Prostate gland (tissue), 2 donors: ENCODE results near the gene TNIP3. TPM values are rescaled to one million over a fixed set of nuclear protein-coding genes. Genes with fewer than 3 reads are reported as not detected.

Experiments used
- DNase-seq: peaks from one replicate; pipeline ENCODE4 v3.0.0-alpha.2; 2019; ENCODE audit warnings: low spot score
- H3K27ac ChIP-seq, 2 donors: fragments of 200-600 bp; sonication (generic); 2 replicates each; pipeline ENCODE4 v1.5.1; 2017 to 2019
- H3K27me3 ChIP-seq: fragments of 200-600 bp; sonication (generic); replicated peaks from 2 replicates; pipeline ENCODE4 v1.5.1; 2019; ENCODE audit not compliant: insufficient read depth
- H3K36me3 ChIP-seq, 2 donors: fragments of 200-600 bp; sonication (generic); 1 replicate in 1 of 2; 2 replicates in 1 of 2; pipeline versions ENCODE4 v1.5.1 to v1.8.1; 2017 to 2019
- H3K4me1 ChIP-seq: fragments of 200-600 bp; sonication (generic); replicated peaks from 2 replicates; pipeline ENCODE4 v1.5.1; 2019
- H3K4me3 ChIP-seq, 2 donors: fragments of 200-600 bp; sonication (generic); 2 replicates each; pipeline ENCODE4 v1.5.1; 2017 to 2019
- H3K9me3 ChIP-seq: fragments of 200-600 bp; sonication (generic); 2 replicates; pipeline ENCODE4 v1.5.1; 2017
- CTCF ChIP-seq, 4 experiments: fragments of 200-600 bp in 2 of 4; fragments of 450-650 bp in 2 of 4; sonication (generic) in 2 of 4; IDR thresholded peaks; 1 replicate in 3 of 4; 2 replicates in 1 of 4; pipeline ENCODE4 v1.5.1; 2016 to 2019; ENCODE audit warnings: antibody characterized with exemption in 4 of 4, mild to moderate bottlenecking in 2 of 4, moderate library complexity in 2 of 4
- POLR2A ChIP-seq: fragments of 450-650 bp; IDR thresholded peaks from one replicate; pipeline ENCODE4 v1.6.1; 2016; ENCODE audit warnings: antibody characterized with exemption, mild to moderate bottlenecking
- POLR2AphosphoS5 ChIP-seq: sonication (generic); formaldehyde crosslinking; IDR thresholded peaks from one replicate; pipeline ENCODE4 v1.6.1; 2017; ENCODE audit warnings: antibody characterized with exemption
- WGBS: methylation state at CpG from one replicate; pipeline ENCODE4 v1.1.5; 2018; 5-methylcytosine and 5-hydroxymethylcytosine counted together
- intact Hi-C: fragments of 100-400 bp; cut with DNase I; formaldehyde crosslinking; loops from one replicate; pipeline ENCODE4 v1.14.2; 2022
- total RNA-seq, 2 donors: library from RNA; depleted of rRNA; stranded (reverse); fragments of >200 nt; gene quantifications; one replicate each; pipeline ENCODE4 v1.1.0, GENCODE V29; 2016

The TNIP3 gene
- total RNA-seq, 2 donors from 2014 or later: not detected

DNA sequence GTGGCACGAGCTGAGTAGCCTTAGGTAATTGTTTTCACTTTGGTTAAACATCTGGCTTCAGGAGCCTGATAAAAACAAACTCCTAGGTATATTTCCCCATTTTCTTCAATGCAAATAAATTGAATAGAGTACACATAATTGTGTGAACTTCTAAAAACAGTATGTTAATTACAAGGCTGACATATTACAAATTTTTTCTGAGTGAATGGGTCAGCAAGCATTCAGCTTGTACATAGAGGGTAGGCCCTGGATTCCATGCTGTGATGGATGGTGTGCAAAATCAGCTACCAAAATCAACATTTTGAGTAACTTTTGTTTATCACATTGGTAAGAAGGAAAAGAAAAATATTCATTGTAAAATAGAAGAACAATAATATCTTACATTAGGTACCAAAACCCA is 12.2 kb downstream of the TNIP3 start:
- Histone ChIP-seq H3K4me3 (no peak overlapping the region), H3K36me3 (no peaks in the 10 kb centered on the region), H3K4me1 (no peaks in the 10 kb centered on the region), H3K27me3 (no peaks in the 10 kb centered on the region), H3K9me3 (no peaks in the 10 kb centered on the region), H3K27ac (no peak overlapping the region)
- 72% methylated on average over 1 of the region's 1 CpG for WGBS
- DNase-seq: no peak
- intact Hi-C loops: no loop called here
- TF ChIP-seq POLR2AphosphoS5: no peak
- TF ChIP-seq CTCF (IDR thresholded peaks at IDR 0.05): no peak
- no peak for TF ChIP-seq POLR2A

- TF ChIP-seq CTCF (IDR thresholded peaks at IDR 0.05) (no peak), POLR2AphosphoS5 (no peak), POLR2A (no peak)
- WGBS: 77% methylated on average over 1 of the region's 1 CpG
These were observed 13.6 kb downstream of the TNIP3 start for GRCh38 chr4:121150486-121150885.

GRCh38 chr4:121150003-121150402 is 14.1 kb downstream of the TNIP3 start:
- no peak for DNase-seq
- Histone ChIP-seq H3K36me3 (no peaks in the 10 kb centered on the region), H3K4me1 (no peaks in the 10 kb centered on the region), H3K27ac (no peak overlapping the region), H3K4me3 (no peak overlapping the region), H3K27me3 (no peaks in the 10 kb centered on the region), H3K9me3 (no peaks in the 10 kb centered on the region)
- WGBS: 91% methylated on average over 4 of the region's 4 CpGs
- intact Hi-C loops: no loop called here
- no peak for TF ChIP-seq POLR2A
- no peak for TF ChIP-seq POLR2AphosphoS5
- TF ChIP-seq CTCF (IDR thresholded peaks at IDR 0.05): no peak

More at GRCh38 chr4:121150486-121150885, 13.6 kb downstream of the TNIP3 start:
- Histone ChIP-seq H3K27ac (no peak overlapping the region), H3K4me3 (no peak overlapping the region), H3K36me3 (no peaks in the 10 kb centered on the region), H3K9me3 (no peaks in the 10 kb centered on the region), H3K4me1 (no peaks in the 10 kb centered on the region), H3K27me3 (no peaks in the 10 kb centered on the region)
- DNase-seq: no peak
- intact Hi-C loops: no loop called here

DNA sequence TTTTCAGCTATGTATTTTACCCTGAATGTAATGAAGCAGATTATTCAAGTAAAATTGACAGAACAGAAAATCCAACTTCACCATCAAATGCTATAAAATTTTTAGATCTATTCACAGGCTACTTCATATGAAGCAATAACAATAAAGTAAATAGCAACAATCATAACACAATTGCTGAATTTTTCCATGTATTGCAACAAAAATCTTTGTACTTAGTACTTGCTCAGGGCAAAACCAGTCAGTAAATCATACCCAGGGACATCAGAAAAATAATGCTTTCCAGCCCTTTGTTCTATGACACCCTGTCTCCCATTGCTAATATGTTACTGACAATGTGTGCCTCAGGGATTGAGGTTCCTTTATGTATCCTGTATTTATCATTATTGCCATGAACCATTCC is 15.5 kb downstream of the TNIP3 start:
- H3K4me1 ChIP-seq: no peaks in the 10 kb centered on the region
- no peak overlapping the region for H3K27ac ChIP-seq
- no peak overlapping the region for H3K4me3 ChIP-seq
- H3K36me3 ChIP-seq: no peaks in the 10 kb centered on the region
- DNase-seq: no peak
- TF ChIP-seq POLR2A (no peak), CTCF (IDR thresholded peaks at IDR 0.05) (no peak), POLR2AphosphoS5 (no peak)
- no peaks in the 10 kb centered on the region for H3K9me3 ChIP-seq
- intact Hi-C loops: no loop called here
- no peaks in the 10 kb centered on the region for H3K27me3 ChIP-seq

DNA sequence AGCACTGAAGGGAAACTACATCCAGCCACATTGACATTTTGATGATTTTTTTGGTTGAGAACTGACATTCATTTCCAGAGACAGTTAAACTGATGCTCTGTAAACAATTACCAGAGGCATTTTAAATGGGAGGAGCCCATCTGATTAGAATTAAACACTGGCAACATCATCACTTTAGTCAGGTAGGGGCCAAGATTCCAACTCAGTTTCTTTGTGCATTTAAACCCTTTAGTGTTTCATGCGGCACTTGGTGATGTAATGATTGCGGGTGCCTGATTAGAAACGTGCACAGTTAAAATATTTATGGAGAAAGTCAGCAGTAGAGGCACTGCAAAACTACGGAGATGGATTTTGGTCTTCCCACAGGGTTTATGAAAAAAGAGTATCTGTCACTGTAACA is 16.1 kb downstream of the TNIP3 start:
- TF ChIP-seq CTCF (IDR thresholded peaks at IDR 0.05) (no peak), POLR2A (no peak), POLR2AphosphoS5 (no peak)
- Histone ChIP-seq H3K9me3 (no peaks in the 10 kb centered on the region), H3K4me1 (no peaks in the 10 kb centered on the region), H3K36me3 (no peaks in the 10 kb centered on the region), H3K4me3 (no peak overlapping the region), H3K27ac (no peak overlapping the region), H3K27me3 (no peaks in the 10 kb centered on the region)
- DNase-seq: no peak
- WGBS: 36% methylated on average over 4 of the region's 4 CpGs
- intact Hi-C loops: no loop called here
